Neuronal stem cell (in vitro differentiated cells): ENCODE measurements around the gene PLEKHA6.

Experiments used
- DNase-seq: peaks from one replicate; pipeline ENCODE4 v3.0.0-alpha.2; 2013; ENCODE audit warnings: low spot score
- H2AFZ ChIP-seq: one replicate; pipeline ENCODE4 v1.6.1; 2013; ENCODE audit warnings: mild to moderate bottlenecking, low read length, inconsistent platforms
- H2AK5ac ChIP-seq: 2 replicates; pipeline ENCODE4 v1.6.1; 2013; ENCODE audit warnings: low read depth, mild to moderate bottlenecking, inconsistent platforms, low read length, moderate library complexity, mixed read lengths
- H2BK120ac ChIP-seq: 2 replicates; pipeline ENCODE4 v1.6.1; 2013; ENCODE audit warnings: low read depth, mild to moderate bottlenecking, inconsistent platforms, low read length, moderate library complexity, mixed read lengths
- H2BK12ac ChIP-seq: one replicate; pipeline ENCODE4 v1.6.1; 2013; ENCODE audit warnings: low read length, inconsistent platforms
- H2BK15ac ChIP-seq: 2 replicates; pipeline ENCODE4 v1.6.1; 2013; ENCODE audit warnings: mild to moderate bottlenecking, low read length, inconsistent platforms, mixed read lengths
- H2BK5ac ChIP-seq: one replicate; pipeline ENCODE4 v1.6.1; 2013; ENCODE audit warnings: inconsistent platforms, mild to moderate bottlenecking, low read length, moderate library complexity
- H3K14ac ChIP-seq: one replicate; pipeline ENCODE4 v1.6.1; 2013; ENCODE audit warnings: low read length, inconsistent platforms
- H3K18ac ChIP-seq: 2 replicates; pipeline ENCODE4 v1.6.1; 2013; ENCODE audit warnings: low read length, inconsistent platforms
- H3K23ac ChIP-seq: 2 replicates; pipeline ENCODE4 v1.6.1; 2013; ENCODE audit warnings: low read depth, mild to moderate bottlenecking, mixed read lengths, low read length, inconsistent platforms; ENCODE audit not compliant: poor library complexity
- H3K27ac ChIP-seq: replicated peaks from 3 replicates; pipeline ENCODE4 v1.5.1; 2013; ENCODE audit warnings: low read length, inconsistent platforms
- H3K27me3 ChIP-seq, 3 experiments: 2 replicates each; pipeline ENCODE4 v1.6.1; 2013; ENCODE audit warnings: low read length in 3 of 3, mild to moderate bottlenecking in 2 of 3, inconsistent platforms in 1 of 3, low read depth in 1 of 3, mixed read lengths in 1 of 3, moderate library complexity in 1 of 3; ENCODE audit not compliant: control insufficient read depth in 3 of 3, insufficient read depth in 3 of 3
- H3K36me3 ChIP-seq, 2 donors: replicated peaks in 1 of 2; 2 replicates each; pipeline ENCODE4 v1.6.1; 2013; ENCODE audit warnings: low read length in 2 of 2; ENCODE audit not compliant: control insufficient read depth in 2 of 2, insufficient read depth in 2 of 2
- H3K4ac ChIP-seq: 2 replicates; pipeline ENCODE4 v1.6.1; 2013; ENCODE audit warnings: inconsistent platforms, mild to moderate bottlenecking, low read length, moderate library complexity
- H3K4me1 ChIP-seq, 2 donors: 1 replicate in 1 of 2; 2 replicates in 1 of 2; pipeline ENCODE4 v1.6.1; 2013; ENCODE audit warnings: low read length in 2 of 2, low read depth in 1 of 2; ENCODE audit not compliant: control insufficient read depth in 2 of 2, insufficient read depth in 1 of 2
- H3K4me2 ChIP-seq: one replicate; pipeline ENCODE4 v1.6.1; 2013; ENCODE audit warnings: mild to moderate bottlenecking, low read length, inconsistent platforms; ENCODE audit not compliant: insufficient read depth, poor library complexity, severe bottlenecking
- H3K4me3 ChIP-seq, 2 donors: 2 replicates each; pipeline ENCODE4 v1.5.1; 2013; ENCODE audit warnings: low read length in 2 of 2, mild to moderate bottlenecking in 2 of 2, inconsistent platforms in 1 of 2, moderate library complexity in 1 of 2
- H3K79me1 ChIP-seq: one replicate; pipeline ENCODE4 v1.6.1; 2013; ENCODE audit warnings: low read depth, mild to moderate bottlenecking, inconsistent platforms, low read length, moderate library complexity
- H3K9ac ChIP-seq: one replicate; pipeline ENCODE4 v1.6.1; 2013; ENCODE audit warnings: mild to moderate bottlenecking, low read depth, low read length, inconsistent platforms; ENCODE audit not compliant: poor library complexity
- H3K9me3 ChIP-seq, 2 donors: replicated peaks in 1 of 2; 2 replicates each; pipeline versions ENCODE3 to v1.6.1; 2013; ENCODE audit warnings: low read length in 2 of 2, mild to moderate bottlenecking in 2 of 2, inconsistent platforms in 1 of 2, low read depth in 1 of 2, mixed read lengths in 1 of 2, moderate library complexity in 1 of 2; ENCODE audit not compliant: control insufficient read depth in 2 of 2, insufficient read depth in 1 of 2
- H4K8ac ChIP-seq: one replicate; pipeline ENCODE4 v1.6.1; 2013; ENCODE audit warnings: low read depth, mild to moderate bottlenecking, inconsistent platforms, low read length, moderate library complexity
- H4K91ac ChIP-seq: one replicate; pipeline ENCODE4 v1.6.1; 2013; ENCODE audit warnings: low read length, low read depth, mild to moderate bottlenecking, inconsistent platforms; ENCODE audit not compliant: poor library complexity
- WGBS, 2 donors: extraction: QIAGEN DNeasy Blood & Tissue Kit; methylation state at CpG; one replicate each; pipeline ENCODE4 v1.1.7; 2013; ENCODE audit warnings: missing lambda C conversion rate in 2 of 2, mixed read lengths in 1 of 2; ENCODE audit not compliant: insufficient read length in 2 of 2, insufficient replicate concordance in 1 of 2; ENCODE audit errors: extremely low coverage in 2 of 2; 5-methylcytosine and 5-hydroxymethylcytosine counted together

Gene PLEKHA6

GRCh38 chr1:204345941-204346645, 13.6 kb downstream of the PLEKHA6 start:
- no peak for DNase-seq
- H3K27me3 ChIP-seq, result peaks cover 0 to 32% (median 0%) of the 10 kb centered on the region in 3 experiments
- no peak overlapping the region for H2BK5ac ChIP-seq
- H3K36me3 ChIP-seq, result no peaks in the 10 kb centered on the region
- no peak overlapping the region for H2AFZ ChIP-seq
- no peak overlapping the region for H2BK120ac ChIP-seq
- H3K9ac ChIP-seq, result no peak overlapping the region
- H2BK15ac ChIP-seq, result no peak overlapping the region
- no peak overlapping the region for H2AK5ac ChIP-seq
- no peaks in the 10 kb centered on the region for H3K9me3 ChIP-seq
- H3K18ac ChIP-seq, result no peak overlapping the region
- no peak overlapping the region for H3K27ac ChIP-seq
- H2BK12ac ChIP-seq, result no peak overlapping the region
- H3K4me2 ChIP-seq, result no peak overlapping the region
- H3K14ac ChIP-seq, result no peak overlapping the region
- peaks cover 12 to 63% of the 10 kb centered on the region in 2 donors for H3K4me1 ChIP-seq
- no peak overlapping the region for H3K4me3 ChIP-seq
- no peak overlapping the region for H3K23ac ChIP-seq
- no peak overlapping the region for H3K4ac ChIP-seq
- no peaks in the 10 kb centered on the region for H3K79me1 ChIP-seq
- no CpG with 5 or more reads among the region's 6 CpGs for WGBS, 2 donors
- no peak overlapping the region for H4K91ac ChIP-seq
- H4K8ac ChIP-seq, result no peak overlapping the region

DNA sequence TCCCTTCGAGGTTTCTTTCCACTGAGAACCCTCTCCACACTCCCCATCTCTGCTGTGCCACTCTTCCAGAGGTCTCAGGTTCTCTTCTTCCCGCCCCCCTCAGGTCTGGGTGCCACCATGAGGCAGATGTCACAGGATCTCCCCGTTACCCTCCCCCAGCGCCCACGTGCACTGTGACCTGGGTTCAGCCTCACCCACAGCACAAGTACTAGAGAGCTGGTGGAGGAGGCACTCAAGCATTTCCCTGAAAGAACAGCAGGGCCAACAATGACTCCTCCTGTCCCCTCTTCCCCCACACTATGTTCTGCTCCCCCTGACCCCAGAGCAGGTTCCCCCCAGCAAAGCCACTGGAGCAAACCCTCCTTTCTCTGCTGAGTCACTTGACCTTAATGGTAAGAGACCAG, 14.3 kb downstream of the PLEKHA6 start:
- no peak for DNase-seq
- no peaks in the 10 kb centered on the region for H3K79me1 ChIP-seq
- no peak overlapping the region for H3K23ac ChIP-seq
- no peak overlapping the region for H3K4me3 ChIP-seq
- no peak overlapping the region for H3K14ac ChIP-seq
- H2BK120ac ChIP-seq, result no peak overlapping the region
- no peak overlapping the region for H2AK5ac ChIP-seq
- no peak overlapping the region for H2BK5ac ChIP-seq
- H3K4ac ChIP-seq, result no peak overlapping the region
- H3K27me3 ChIP-seq, result peaks cover 0 to 38% (median 0%) of the 10 kb centered on the region in 3 experiments
- no peak overlapping the region for H3K9ac ChIP-seq
- H3K36me3 ChIP-seq, result no peaks in the 10 kb centered on the region
- WGBS, 2 donors, result no CpG with 5 or more reads among the region's 5 CpGs
- H2BK15ac ChIP-seq, result no peak overlapping the region
- no peak overlapping the region for H3K18ac ChIP-seq
- H3K4me2 ChIP-seq, result no peak overlapping the region
- no peak overlapping the region for H3K27ac ChIP-seq
- H2AFZ ChIP-seq, result no peak overlapping the region
- no peak overlapping the region for H2BK12ac ChIP-seq
- H4K8ac ChIP-seq, result no peak overlapping the region
- peaks cover 13 to 66% of the 10 kb centered on the region in 2 donors for H3K4me1 ChIP-seq
- no peaks in the 10 kb centered on the region for H3K9me3 ChIP-seq
- H4K91ac ChIP-seq, result no peak overlapping the region

DNA sequence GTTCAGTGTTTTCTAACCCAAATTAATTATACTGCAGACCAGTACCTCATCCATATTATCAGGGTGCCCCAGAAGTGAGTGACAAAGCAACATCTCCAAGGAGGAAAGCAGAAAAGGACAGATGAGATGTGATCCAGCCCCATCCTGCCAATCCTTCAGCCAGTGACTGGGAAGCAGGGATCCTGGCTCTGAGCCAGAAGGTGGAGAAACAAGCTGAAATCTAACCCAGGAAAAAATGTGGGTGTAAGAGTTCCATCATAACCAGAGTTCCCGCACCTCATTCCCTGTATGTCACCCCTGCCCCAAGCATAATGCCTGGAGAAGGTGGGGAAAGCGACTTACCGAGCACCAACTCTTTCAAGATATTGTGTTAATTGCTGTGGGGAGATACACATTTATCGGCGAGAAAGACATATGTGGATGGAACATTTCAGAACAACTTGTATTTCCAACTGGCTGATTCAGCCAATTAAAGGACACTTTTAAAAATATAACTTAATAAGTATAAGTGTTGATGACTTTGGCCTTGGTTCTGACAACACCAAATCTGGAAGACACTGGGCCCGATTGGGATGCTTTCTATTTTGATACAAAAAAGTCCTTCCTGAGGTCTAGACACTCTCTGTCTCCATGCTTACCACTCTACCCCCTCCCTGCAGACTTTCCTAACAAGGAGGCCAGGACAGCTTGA, 14.9 kb downstream of the PLEKHA6 start:
- no peak overlapping the region for H2AK5ac ChIP-seq
- H2BK120ac ChIP-seq, result no peak overlapping the region
- DNase-seq, result no peak
- H3K14ac ChIP-seq, result no peak overlapping the region
- H3K9ac ChIP-seq, result no peak overlapping the region
- no peak overlapping the region for H3K23ac ChIP-seq
- no peaks in the 10 kb centered on the region for H3K9me3 ChIP-seq
- peaks cover 0 to 41% (median 0%) of the 10 kb centered on the region in 3 experiments for H3K27me3 ChIP-seq
- no peak overlapping the region for H3K4ac ChIP-seq
- no peaks in the 10 kb centered on the region for H3K79me1 ChIP-seq
- no peak overlapping the region for H2AFZ ChIP-seq
- H3K4me3 ChIP-seq, result no peak overlapping the region
- H3K18ac ChIP-seq, result no peak overlapping the region
- H3K4me1 ChIP-seq, result peaks cover 12 to 66% of the 10 kb centered on the region in 2 donors
- H4K91ac ChIP-seq, result no peak overlapping the region
- WGBS, 2 donors, result no CpG with 5 or more reads among the region's 6 CpGs
- H3K36me3 ChIP-seq, result no peaks in the 10 kb centered on the region
- no peak overlapping the region for H2BK15ac ChIP-seq
- H3K27ac ChIP-seq, result no peak overlapping the region
- no peak overlapping the region for H4K8ac ChIP-seq
- H2BK12ac ChIP-seq, result no peak overlapping the region
- no peak overlapping the region for H2BK5ac ChIP-seq
- H3K4me2 ChIP-seq, result no peak overlapping the region

GRCh38 chr1:204343802-204344201, 15.9 kb downstream of the PLEKHA6 start:
- no peak overlapping the region for H3K9ac ChIP-seq
- no peak overlapping the region for H2BK15ac ChIP-seq
- no peak overlapping the region for H4K8ac ChIP-seq
- no peak overlapping the region for H3K18ac ChIP-seq
- no peaks in the 10 kb centered on the region for H3K79me1 ChIP-seq
- no peak for DNase-seq
- no peak overlapping the region for H2BK120ac ChIP-seq
- WGBS, 2 donors, result no CpG with 5 or more reads among the region's 4 CpGs
- peaks cover 0 to 47% (median 0%) of the 10 kb centered on the region in 3 experiments for H3K27me3 ChIP-seq
- no peak overlapping the region for H3K4ac ChIP-seq
- H3K36me3 ChIP-seq, result no peaks in the 10 kb centered on the region
- no peak overlapping the region for H2BK5ac ChIP-seq
- H3K27ac ChIP-seq, result no peak overlapping the region
- H3K4me2 ChIP-seq, result no peak overlapping the region
- H2AK5ac ChIP-seq, result no peak overlapping the region
- no peak overlapping the region for H2BK12ac ChIP-seq
- H3K9me3 ChIP-seq, result no peaks in the 10 kb centered on the region
- H2AFZ ChIP-seq, result no peak overlapping the region
- peaks cover 10 to 60% of the 10 kb centered on the region in 2 donors for H3K4me1 ChIP-seq
- H3K4me3 ChIP-seq, result no peak overlapping the region
- no peak overlapping the region for H3K14ac ChIP-seq
- no peak overlapping the region for H4K91ac ChIP-seq
- H3K23ac ChIP-seq, result no peak overlapping the region
